ENCODE results near the gene LRFN3. TPM values are rescaled to one million over a fixed set of nuclear protein-coding genes. Genes with fewer than 3 reads are reported as not detected.
A peak's percentile ranks its signal among the peaks of the same experiment; 100 is the strongest.
"Not testable (repeated sequence)": the region's sequence is repeated elsewhere in the genome, so short reads cannot be mapped to it uniquely, and the experiment has no call there.

Gene LRFN3
- total RNA-seq, 1 donor: 2.4 TPM

GRCh38 chr19:35960432-35960972 is 24.3 kb downstream of the LRFN3 start:
- no peak for DNase-seq (ENCODE audit: low read depth in 2 of 3, low spot score in 2 of 3)

- peak in 2 of 3 donors; percentile 43 to 74 for DNase-seq (ENCODE audit: low read depth in 2 of 3, low spot score in 2 of 3)
Observed at GRCh38 chr19:35963514-35963913, 27.3 kb downstream of the LRFN3 start.

- DNase-seq (ENCODE audit: low read depth in 2 of 3, low spot score in 2 of 3): no peak
Observed at GRCh38 chr19:35966771-35967170, 30.6 kb downstream of the LRFN3 start.

- DNase-seq (ENCODE audit: low read depth in 2 of 3, low spot score in 2 of 3): no peak
Observed at GRCh38 chr19:35973487-35973886, 37.3 kb downstream of the LRFN3 start.

- DNase-seq (ENCODE audit: low read depth in 2 of 3, low spot score in 2 of 3): peak in 2 of 3 donors; percentile 37 to 62
Observed at GRCh38 chr19:35975608-35976214, 39.5 kb downstream of the LRFN3 start.

- DNase-seq (ENCODE audit: low read depth in 2 of 3, low spot score in 2 of 3): peak in 2 of 3 donors; percentile 61 to 76
Observed at GRCh38 chr19:35977446-35978222, 41.5 kb downstream of the LRFN3 start.

- no peak for DNase-seq (ENCODE audit: low read depth in 2 of 3, low spot score in 2 of 3)
Observed at GRCh38 chr19:35978271-35978670, 42.1 kb downstream of the LRFN3 start.

GRCh38 chr19:35978832-35979365 is 42.7 kb downstream of the LRFN3 start:
- DNase-seq (ENCODE audit: low read depth in 2 of 3, low spot score in 2 of 3): no peak

GRCh38 chr19:35980997-35981396 is 44.8 kb downstream of the LRFN3 start:
- not testable (repeated sequence) for DNase-seq (ENCODE audit: low read depth in 2 of 3, low spot score in 2 of 3)

- DNase-seq (ENCODE audit: low read depth in 2 of 3, low spot score in 2 of 3): no peak
Observed at GRCh38 chr19:35983177-35983576, 47.0 kb downstream of the LRFN3 start.

GRCh38 chr19:35986111-35986510 is 49.9 kb downstream of the LRFN3 start:
- no peak for DNase-seq (ENCODE audit: low read depth in 2 of 3, low spot score in 2 of 3)

GRCh38 chr19:35986664-35987570 is 50.7 kb downstream of the LRFN3 start:
- peak in 2 of 3 donors; percentile 28 to 44 for DNase-seq (ENCODE audit: low read depth in 2 of 3, low spot score in 2 of 3)

- DNase-seq (ENCODE audit: low read depth in 2 of 3, low spot score in 2 of 3): no peak
Observed at GRCh38 chr19:35987571-35987896, 51.4 kb downstream of the LRFN3 start.

- DNase-seq (ENCODE audit: low read depth in 2 of 3, low spot score in 2 of 3): no peak
Observed at GRCh38 chr19:35988824-35989223, 52.6 kb downstream of the LRFN3 start.

- no peak for DNase-seq (ENCODE audit: low read depth in 2 of 3, low spot score in 2 of 3)
Observed at GRCh38 chr19:35990156-35990555, 54.0 kb downstream of the LRFN3 start.

- no peak for DNase-seq (ENCODE audit: low read depth in 2 of 3, low spot score in 2 of 3)
Observed at GRCh38 chr19:35990771-35991730, 54.9 kb downstream of the LRFN3 start.

GRCh38 chr19:35991731-35992450 is 55.7 kb downstream of the LRFN3 start:
- no peak for DNase-seq (ENCODE audit: low read depth in 2 of 3, low spot score in 2 of 3)

- DNase-seq (ENCODE audit: low read depth in 2 of 3, low spot score in 2 of 3): no peak
Observed at GRCh38 chr19:35992907-35993765, 57.0 kb downstream of the LRFN3 start.

All from hematopoietic multipotent progenitor cell (in vitro differentiated cells).